NCI-H526 treated with DMSO at 0.1 percent for 48 hours (cell line): ENCODE measurements around the gene EML4.

Source experiments
- DNase-seq: peaks from one replicate; lab custom pipeline; 2025; lab: John Stamatoyannopoulos, UW

Gene EML4

GRCh38 chr2:42225573-42225972 lies 56.4 kb downstream of the EML4 start:
- DNase-seq: no peak

- no peak for DNase-seq
Observed at GRCh38 chr2:42227491-42227890, 58.3 kb downstream of the EML4 start.

DNA sequence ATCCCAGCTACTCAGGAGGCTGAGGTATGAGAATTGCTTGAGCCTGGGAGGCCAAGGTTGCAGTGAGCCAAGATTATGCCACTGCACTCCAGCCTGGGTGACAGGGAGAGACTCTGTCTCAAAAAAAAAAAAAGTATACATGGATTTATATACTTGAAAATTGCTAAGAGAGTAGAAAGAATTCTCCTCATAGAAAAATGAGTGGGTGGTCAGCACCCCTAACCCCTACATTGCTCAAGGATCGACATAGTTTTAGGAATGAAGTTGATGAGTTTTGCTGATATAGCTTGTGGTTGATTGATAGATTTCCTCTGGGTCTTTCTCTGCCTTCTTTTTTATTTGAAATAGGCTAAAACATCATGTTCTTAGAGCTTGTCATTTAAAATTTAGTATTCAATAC lies 58.9 kb downstream of the EML4 start:
- no peak for DNase-seq

DNA sequence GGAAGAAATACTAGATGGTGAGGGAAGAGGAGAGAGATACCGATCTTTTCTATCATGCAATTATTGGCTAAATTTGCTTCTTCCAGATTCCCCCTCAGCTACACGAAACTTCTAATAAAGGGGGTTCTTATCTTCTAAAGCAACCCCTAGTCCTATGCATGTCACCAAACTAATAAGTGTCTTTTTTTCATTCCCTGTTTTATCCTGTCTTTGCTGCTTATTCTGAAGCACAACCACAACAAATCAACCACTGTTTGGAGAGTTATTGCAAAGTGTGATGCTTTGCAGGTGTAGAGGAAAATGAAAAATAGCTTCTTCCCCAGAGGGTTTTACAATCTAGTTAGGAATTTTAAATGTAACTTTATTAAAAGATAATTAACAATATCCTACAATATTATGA lies 60.8 kb downstream of the EML4 start:
- DNase-seq: no peak

GRCh38 chr2:42230891-42231290 lies 61.7 kb downstream of the EML4 start:
- no peak for DNase-seq

- DNase-seq: no peak
Observed at GRCh38 chr2:42232024-42232423, 62.9 kb downstream of the EML4 start.

- no peak for DNase-seq
Observed at GRCh38 chr2:42233976-42234441, 64.9 kb downstream of the EML4 start.

- DNase-seq: no peak
Observed at GRCh38 chr2:42236911-42237310, 67.8 kb downstream of the EML4 start.

- no peak for DNase-seq
Observed at GRCh38 chr2:42238644-42239288, 69.6 kb downstream of the EML4 start.

DNA sequence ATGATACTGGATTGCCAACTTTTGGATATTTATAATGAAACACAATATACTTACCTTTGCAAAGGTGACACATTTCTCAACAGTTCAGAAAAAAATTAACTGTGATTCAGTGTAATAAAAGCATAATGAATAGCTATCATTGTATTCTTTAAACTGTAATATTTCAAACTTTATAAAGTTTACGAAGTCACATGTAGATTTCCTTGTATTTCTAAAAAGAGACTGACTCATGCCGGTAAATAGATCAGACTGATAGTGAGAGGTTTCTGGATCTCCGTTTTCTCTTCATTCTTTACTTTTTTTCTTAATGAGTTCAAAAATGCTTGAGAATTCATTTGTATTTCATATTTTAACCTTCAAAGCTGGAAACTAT lies 70.1 kb downstream of the EML4 start:
- no peak for DNase-seq

GRCh38 chr2:42239811-42240210 lies 70.7 kb downstream of the EML4 start:
- no peak for DNase-seq

- no peak for DNase-seq
Observed at GRCh38 chr2:42241517-42241916, 72.4 kb downstream of the EML4 start.

DNA sequence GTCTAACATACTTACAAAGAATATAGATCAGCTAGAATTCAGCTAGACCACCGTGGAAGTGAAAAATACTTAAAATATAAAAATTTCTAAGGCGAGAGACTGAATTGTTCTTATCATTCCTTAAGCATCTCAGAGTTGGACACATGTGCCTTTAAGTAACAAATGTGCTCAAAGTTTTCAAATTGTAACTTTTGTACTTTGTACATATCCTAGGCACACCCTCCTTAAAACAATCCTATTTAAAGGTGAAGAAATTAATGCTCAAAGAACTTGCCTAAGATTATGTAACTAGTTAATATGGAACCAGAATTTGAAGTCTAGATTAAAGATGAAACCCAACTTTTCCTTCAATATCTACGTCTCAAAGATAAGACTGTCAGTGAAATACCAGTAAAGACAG lies 74.1 kb downstream of the EML4 start:
- no peak for DNase-seq

DNA sequence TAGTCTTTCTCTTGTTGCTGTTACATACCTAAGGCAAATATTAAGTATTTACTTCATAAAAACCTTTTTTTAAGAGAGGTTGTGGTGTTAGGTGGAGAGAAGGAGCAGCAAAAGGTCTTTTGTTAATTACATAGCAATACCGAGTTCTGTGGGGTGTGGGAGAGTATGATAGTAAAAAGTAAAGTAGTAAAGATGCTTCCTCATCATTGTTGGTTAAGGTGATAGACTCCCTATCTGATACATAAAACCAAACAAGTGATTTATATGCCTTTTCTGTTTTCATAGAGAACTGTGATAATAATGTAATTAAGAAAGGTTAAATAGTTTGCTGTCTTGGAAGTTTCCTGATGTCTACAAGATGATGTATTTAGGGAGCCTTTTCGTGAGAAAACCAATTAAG lies 75.4 kb downstream of the EML4 start:
- DNase-seq: no peak

DNA sequence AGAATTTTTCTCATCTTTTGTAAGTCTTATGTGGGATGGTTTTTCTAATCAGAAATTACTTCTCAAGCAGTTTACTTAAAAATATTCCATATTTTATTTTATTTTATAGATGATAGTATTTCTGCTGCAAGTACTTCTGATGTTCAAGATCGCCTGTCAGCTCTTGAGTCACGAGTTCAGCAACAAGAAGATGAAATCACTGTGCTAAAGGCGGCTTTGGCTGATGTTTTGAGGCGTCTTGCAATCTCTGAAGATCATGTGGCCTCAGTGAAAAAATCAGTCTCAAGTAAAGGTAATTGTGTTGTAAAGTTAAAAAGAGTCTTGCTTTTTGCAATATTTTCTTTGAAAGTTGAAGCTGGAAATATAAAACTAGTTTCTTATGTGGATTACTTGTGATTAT lies 76.2 kb downstream of the EML4 start:
- no peak for DNase-seq

DNA sequence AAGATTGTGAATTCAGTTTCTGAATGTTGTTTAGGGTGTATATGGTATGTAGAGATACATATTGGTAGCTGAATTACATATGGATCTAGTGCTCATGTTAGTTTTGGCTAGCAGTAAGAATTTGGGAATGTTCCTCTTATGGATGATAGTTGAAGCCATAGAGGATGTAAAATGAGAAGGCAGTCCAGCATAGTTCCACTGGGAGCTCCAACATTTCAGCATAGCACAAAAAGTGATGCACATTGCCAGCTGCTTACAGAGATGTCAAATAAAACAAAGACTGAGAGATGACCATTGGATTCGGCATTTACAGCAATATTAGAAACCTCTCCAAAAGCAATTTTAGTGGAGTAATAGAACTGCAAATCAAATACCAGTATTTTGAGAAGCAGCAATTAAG lies 77.4 kb downstream of the EML4 start:
- no peak for DNase-seq

GRCh38 chr2:42248846-42249245 lies 79.7 kb downstream of the EML4 start:
- DNase-seq: no peak

DNA sequence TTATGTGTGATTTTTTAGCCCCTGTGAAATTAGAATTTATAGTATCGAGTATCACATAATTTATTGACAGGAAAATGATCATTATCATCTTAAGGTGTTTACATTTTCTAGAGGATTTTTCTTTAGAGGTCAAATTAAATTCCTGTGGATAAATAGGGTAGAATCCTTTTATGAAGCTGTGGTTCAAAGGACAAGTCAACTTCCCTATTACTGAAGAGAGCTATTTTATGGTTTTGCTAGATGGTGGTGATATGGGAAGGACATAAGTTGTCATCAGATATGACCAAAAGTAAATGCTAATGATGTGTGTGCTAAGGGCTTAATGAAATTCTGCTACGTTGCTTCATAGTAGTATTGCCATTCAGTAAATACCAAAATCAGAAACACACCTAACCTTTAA lies 80.1 kb downstream of the EML4 start:
- DNase-seq: no peak

- no peak for DNase-seq
Observed at GRCh38 chr2:42249887-42250286, 80.7 kb downstream of the EML4 start.

DNA sequence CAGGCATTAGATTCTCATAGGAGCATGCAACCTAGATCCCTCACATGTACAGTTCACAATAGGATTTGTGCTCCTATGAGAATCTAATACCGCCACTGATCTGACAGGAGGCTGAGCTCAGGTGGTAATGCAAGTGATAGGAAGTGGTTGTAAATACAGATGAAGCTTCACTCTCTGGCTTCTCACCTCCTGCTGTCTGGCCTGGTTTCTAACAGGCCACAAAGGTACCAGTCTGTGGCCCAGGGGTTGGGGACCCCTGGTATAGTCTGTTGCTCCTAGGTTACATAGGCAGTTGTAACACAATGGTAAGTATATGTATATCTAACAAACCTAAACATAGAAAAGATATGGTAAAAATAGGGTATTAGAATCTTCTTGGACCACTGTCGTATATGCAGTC lies 81.8 kb downstream of the EML4 start:
- no peak for DNase-seq

DNA sequence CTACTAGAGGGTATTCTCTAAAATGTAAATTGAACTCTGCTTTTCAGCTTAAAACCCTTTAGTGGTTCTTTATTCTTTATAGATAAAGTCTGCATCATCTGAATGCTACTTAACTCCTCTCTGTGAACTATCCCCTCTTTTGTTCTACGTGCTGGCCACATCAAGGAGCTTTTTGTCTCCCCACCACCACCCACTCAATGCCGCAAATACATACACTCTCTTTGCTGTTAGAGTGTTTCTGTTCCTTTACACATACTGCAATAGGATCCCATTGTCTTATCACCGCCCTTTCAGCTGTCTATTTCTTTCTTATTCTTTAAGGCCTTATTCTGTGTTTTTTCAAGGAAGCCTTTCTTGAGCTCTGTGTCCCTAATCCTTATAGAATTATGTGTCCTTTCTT lies 83.3 kb downstream of the EML4 start:
- no peak for DNase-seq

- no peak for DNase-seq
Observed at GRCh38 chr2:42254186-42254895, 85.2 kb downstream of the EML4 start.

GRCh38 chr2:42256505-42256904 lies 87.4 kb downstream of the EML4 start:
- DNase-seq: no peak
